Measurements from ENCODE around the gene SINHCAF.

SINHCAF gene

GRCh38 chr12:31316891-31317290, 9.1 kb downstream of the SINHCAF start:
- no peak for DNase-seq (ENCODE audit: low read depth)
- peak overlapping the region; percentile 35; the same call in 1 of the 2 replicates for H3K4me3 ChIP-seq (ENCODE audit: low read length)
- no peak for TF ChIP-seq CTCF (conservative IDR thresholded peaks at IDR 0.05; ENCODE audit: low read length)

GRCh38 chr12:31315784-31316465, 10.0 kb downstream of the SINHCAF start:
- H3K4me3 ChIP-seq (ENCODE audit: low read length), result no peak overlapping the region
- no peak for DNase-seq (ENCODE audit: low read depth)
- TF ChIP-seq CTCF (conservative IDR thresholded peaks at IDR 0.05; ENCODE audit: low read length), result no peak

- H3K4me3 ChIP-seq (ENCODE audit: low read length), result no peak overlapping the region
- no peak for DNase-seq (ENCODE audit: low read depth)
- TF ChIP-seq CTCF (conservative IDR thresholded peaks at IDR 0.05; ENCODE audit: low read length), result no peak
Observed at GRCh38 chr12:31315044-31315715, 10.8 kb downstream of the SINHCAF start.

GRCh38 chr12:31312431-31312830, 13.5 kb downstream of the SINHCAF start:
- DNase-seq (ENCODE audit: low read depth), result no peak
- H3K4me3 ChIP-seq (ENCODE audit: low read length), result no peak overlapping the region
- TF ChIP-seq CTCF (conservative IDR thresholded peaks at IDR 0.05; ENCODE audit: low read length), result no peak

GRCh38 chr12:31311634-31312258, 14.2 kb downstream of the SINHCAF start:
- TF ChIP-seq CTCF (conservative IDR thresholded peaks at IDR 0.05; ENCODE audit: low read length), result no peak
- H3K4me3 ChIP-seq (ENCODE audit: low read length), result no peak overlapping the region
- DNase-seq (ENCODE audit: low read depth), result no peak

GRCh38 chr12:31310488-31310887, 15.5 kb downstream of the SINHCAF start:
- no peak overlapping the region for H3K4me3 ChIP-seq (ENCODE audit: low read length)
- DNase-seq (ENCODE audit: low read depth), result no peak
- no peak for TF ChIP-seq CTCF (conservative IDR thresholded peaks at IDR 0.05; ENCODE audit: low read length)

- TF ChIP-seq CTCF (conservative IDR thresholded peaks at IDR 0.05; ENCODE audit: low read length), result no peak
- no peak for DNase-seq (ENCODE audit: low read depth)
- H3K4me3 ChIP-seq (ENCODE audit: low read length), result no peak overlapping the region
Observed at GRCh38 chr12:31309279-31309678, 16.7 kb downstream of the SINHCAF start.
